ENCODE data around the gene QKI. TPM values are rescaled to one million over a fixed set of nuclear protein-coding genes. Genes with fewer than 3 reads are reported as not detected.

QKI gene
- total RNA-seq, 1 donor from 2014 or later: 88.4 TPM

DNA sequence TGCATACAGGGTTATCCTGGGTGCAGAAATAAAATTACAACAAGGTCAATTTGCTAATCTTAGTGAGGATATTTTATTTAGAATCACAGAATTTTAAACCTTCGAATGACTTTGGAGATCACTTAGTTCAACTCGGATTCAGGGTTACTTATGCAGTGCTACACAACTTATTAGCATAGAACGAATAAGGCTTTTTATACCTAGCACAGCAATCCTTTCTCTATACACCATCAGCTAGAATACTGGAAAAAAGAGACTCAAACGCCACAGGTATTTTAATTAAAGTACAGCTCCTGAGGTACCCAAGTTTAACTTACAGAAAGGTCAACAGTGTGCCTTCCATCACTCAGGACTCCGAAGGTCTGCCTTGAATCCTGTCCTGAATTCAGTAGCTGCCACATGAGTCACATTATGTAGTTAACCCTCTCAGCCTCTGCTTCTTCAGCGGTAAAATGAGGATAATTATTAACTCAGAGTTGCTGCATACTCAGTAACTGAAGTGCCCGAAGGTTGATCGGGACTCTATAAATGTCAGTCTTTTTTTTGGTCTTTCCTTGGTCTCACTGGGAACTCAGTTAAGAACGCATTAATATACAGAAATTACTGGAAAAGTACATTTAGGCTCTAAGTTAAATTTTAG lies 6.0 kb upstream of the QKI start:
- no peak overlapping the region for H3K27ac Mint-ChIP-seq
- peaks cover 3% of the 10 kb centered on the region for H3K9me3 Mint-ChIP-seq (ENCODE audit: low read depth)
- H3K36me3 Mint-ChIP-seq (ENCODE audit: insufficient read depth): peaks cover 3% of the 10 kb centered on the region
- TF ChIP-seq, protein P1, sequence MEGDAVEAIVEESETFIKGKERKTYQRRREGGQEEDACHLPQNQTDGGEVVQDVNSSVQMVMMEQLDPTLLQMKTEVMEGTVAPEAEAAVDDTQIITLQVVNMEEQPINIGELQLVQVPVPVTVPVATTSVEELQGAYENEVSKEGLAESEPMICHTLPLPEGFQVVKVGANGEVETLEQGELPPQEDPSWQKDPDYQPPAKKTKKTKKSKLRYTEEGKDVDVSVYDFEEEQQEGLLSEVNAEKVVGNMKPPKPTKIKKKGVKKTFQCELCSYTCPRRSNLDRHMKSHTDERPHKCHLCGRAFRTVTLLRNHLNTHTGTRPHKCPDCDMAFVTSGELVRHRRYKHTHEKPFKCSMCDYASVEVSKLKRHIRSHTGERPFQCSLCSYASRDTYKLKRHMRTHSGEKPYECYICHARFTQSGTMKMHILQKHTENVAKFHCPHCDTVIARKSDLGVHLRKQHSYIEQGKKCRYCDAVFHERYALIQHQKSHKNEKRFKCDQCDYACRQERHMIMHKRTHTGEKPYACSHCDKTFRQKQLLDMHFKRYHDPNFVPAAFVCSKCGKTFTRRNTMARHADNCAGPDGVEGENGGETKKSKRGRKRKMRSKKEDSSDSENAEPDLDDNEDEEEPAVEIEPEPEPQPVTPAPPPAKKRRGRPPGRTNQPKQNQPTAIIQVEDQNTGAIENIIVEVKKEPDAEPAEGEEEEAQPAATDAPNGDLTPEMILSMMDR (IDR thresholded peaks at IDR 0.05; ENCODE audit: unreplicated experiment): no peak
- peaks cover 15% of the 10 kb centered on the region for H3K4me1 Mint-ChIP-seq (ENCODE audit: low read depth)
- no peak overlapping the region for H3K4me3 Mint-ChIP-seq (ENCODE audit: low read depth)
- H3K27me3 Mint-ChIP-seq: peaks cover 5% of the 10 kb centered on the region
- DNase-seq (ENCODE audit: low spot score, unreplicated experiment): no peak

DNA sequence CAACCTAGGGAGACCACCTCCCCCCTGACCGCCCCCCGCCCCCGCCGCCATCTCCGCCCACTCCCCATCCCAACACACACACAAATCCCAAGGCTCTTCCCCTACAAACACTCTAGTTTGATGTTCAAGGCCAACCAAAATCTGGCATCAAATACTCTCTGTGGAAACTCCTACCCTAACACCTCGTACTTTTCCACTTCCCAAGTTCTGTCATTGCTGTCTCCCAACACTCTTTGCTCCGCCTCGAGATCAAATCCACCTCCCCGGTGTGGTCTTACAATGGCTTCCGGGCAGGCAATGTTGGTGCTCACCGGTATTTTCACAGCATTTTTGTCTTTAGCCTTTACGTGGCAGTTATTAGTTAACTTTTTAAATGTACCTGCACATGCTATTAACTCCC lies 4.8 kb upstream of the QKI start:
- TF ChIP-seq, protein P1 (IDR thresholded peaks at IDR 0.05; ENCODE audit: unreplicated experiment): no peak
- no peak for DNase-seq (ENCODE audit: low spot score, unreplicated experiment)
- Mint-ChIP-seq H3K4me3 (ENCODE audit: low read depth) (no peak overlapping the region), H3K9me3 (ENCODE audit: low read depth) (peaks cover 3% of the 10 kb centered on the region), H3K27ac (no peak overlapping the region), H3K4me1 (ENCODE audit: low read depth) (peaks cover 15% of the 10 kb centered on the region), H3K27me3 (no peaks in the 10 kb centered on the region), H3K36me3 (ENCODE audit: insufficient read depth) (peaks cover 3% of the 10 kb centered on the region)

DNA sequence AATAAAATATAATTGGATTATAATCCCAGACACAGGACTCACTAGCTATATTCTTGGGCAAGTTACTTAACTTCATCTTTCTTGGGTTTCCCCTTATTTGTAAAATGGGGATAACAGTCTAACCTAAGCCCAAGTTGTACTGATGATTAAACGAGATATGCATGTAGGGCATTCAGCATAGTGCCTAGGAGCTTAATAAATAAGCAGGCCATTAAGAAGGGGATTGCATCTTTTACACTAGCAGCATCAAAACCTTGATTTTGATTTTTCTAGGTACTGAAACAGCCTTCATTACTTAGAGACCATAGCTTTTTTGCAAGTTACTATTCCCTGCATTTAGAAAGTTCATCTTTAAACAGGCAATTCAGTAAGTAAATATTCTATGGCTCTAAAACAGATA lies 2.2 kb upstream of the QKI start:
- DNase-seq (ENCODE audit: low spot score, unreplicated experiment): no peak
- Mint-ChIP-seq H3K27me3 (no peaks in the 10 kb centered on the region), H3K4me3 (ENCODE audit: low read depth) (peak overlapping the region; percentile 76), H3K36me3 (ENCODE audit: insufficient read depth) (peaks cover 3% of the 10 kb centered on the region), H3K9me3 (ENCODE audit: low read depth) (peaks cover 3% of the 10 kb centered on the region), H3K4me1 (ENCODE audit: low read depth) (peaks cover 19% of the 10 kb centered on the region), H3K27ac (no peak overlapping the region)
- TF ChIP-seq, protein P1 (IDR thresholded peaks at IDR 0.05; ENCODE audit: unreplicated experiment): no peak

DNA sequence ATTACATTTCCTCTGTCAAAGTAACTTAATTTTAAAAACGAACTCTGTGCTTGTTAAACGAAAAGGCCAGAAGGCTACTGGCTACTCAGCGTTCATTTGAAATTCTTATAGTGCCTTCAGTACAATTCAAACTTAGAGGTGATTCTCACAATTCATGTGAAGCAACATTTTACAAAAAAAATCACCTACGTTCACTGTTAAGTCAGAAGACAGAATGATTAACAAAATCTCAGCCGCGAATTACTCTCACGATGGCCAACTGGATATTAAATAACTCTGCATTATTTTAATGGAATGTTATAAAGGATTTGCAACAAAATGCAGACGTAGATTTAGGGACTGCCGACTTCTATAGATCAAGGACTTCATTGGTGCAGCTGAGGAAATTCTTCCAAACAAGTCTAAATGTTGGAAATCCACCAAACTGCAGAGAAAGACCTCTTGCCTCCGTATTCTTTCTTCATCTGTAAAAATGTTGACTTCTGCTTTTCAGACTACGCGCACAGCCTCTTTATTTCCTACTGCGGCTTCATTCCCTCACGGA lies 1.6 kb upstream of the QKI start:
- TF ChIP-seq, protein P1 (IDR thresholded peaks at IDR 0.05; ENCODE audit: unreplicated experiment): no peak
- Mint-ChIP-seq H3K4me3 (ENCODE audit: low read depth) (peak overlapping the region; percentile 76), H3K27me3 (no peaks in the 10 kb centered on the region), H3K4me1 (ENCODE audit: low read depth) (peaks cover 22% of the 10 kb centered on the region), H3K36me3 (ENCODE audit: insufficient read depth) (peaks cover 3% of the 10 kb centered on the region), H3K27ac (peak overlapping the region; percentile 94), H3K9me3 (ENCODE audit: low read depth) (peaks cover 3% of the 10 kb centered on the region)
- no peak for DNase-seq (ENCODE audit: low spot score, unreplicated experiment)

DNA sequence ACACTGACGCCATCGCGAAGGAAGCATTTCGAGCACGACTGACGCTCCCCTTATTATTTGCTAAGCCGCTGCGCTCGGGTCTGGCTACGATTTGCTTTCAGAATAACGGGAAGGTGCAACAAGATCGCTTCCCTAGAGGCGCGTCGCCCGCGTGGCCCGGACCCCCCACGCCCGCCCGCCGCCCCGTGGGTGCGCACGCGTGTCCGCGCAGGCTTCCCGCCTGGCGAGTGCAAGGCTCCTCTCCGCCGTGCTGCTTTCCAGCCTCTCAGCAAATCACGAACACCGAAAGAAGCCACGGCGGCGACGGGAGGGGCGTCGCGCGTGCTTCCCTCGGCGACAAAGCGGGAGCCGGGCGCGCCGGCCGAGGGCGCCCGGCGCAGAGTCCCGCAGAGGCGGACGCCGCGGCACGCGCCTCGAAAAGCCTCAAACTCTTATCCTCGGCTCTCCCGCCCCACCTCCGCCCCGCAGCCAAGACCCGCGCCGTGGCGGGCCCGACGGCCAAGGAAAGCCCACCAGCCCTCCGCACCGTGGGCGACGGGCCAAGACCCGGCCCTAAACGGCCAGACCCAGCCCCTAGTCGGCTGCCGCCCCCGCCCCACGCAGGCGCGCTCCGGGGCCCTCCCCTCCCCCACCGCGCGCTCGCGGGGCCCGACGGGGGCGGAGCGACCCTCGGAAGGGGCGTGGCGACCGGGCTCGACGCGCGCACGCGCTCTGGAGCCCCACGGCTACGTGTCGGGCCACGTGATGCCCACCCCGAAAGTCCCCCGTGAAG lies 987 bp upstream of the QKI start:
- Mint-ChIP-seq H3K9me3 (ENCODE audit: low read depth) (peaks cover 3% of the 10 kb centered on the region), H3K27me3 (no peaks in the 10 kb centered on the region), H3K4me3 (ENCODE audit: low read depth) (peak overlapping the region; percentile 76), H3K27ac (peak overlapping the region; percentile 94), H3K36me3 (ENCODE audit: insufficient read depth) (peaks cover 3% of the 10 kb centered on the region), H3K4me1 (ENCODE audit: low read depth) (peaks cover 26% of the 10 kb centered on the region)
- TF ChIP-seq, protein P1 (IDR thresholded peaks at IDR 0.05; ENCODE audit: unreplicated experiment): no peak
- peak; percentile 84 for DNase-seq (ENCODE audit: low spot score, unreplicated experiment)

Data from progenitor cell of endocrine pancreas (in vitro differentiated cells).